Kasumi-1 (cell line): ENCODE measurements around the gene XPOT.
"Not testable (repeated sequence)": the region's sequence is repeated elsewhere in the genome, so short reads cannot be mapped to it uniquely, and the experiment has no call there.

Experiments
- DNase-seq, 2 experiments: peaks; one replicate each; lab custom pipeline; 2025; lab: John Stamatoyannopoulos, UW

The XPOT gene

GRCh38 chr12:64403707-64404469 lies at the start of gene XPOT:
Gene XPOT (plus strand): TSS chr12:64404392. CDS start chr12:64410036, 5,644 bp downstream.
- DNase-seq, result peak; percentile 88 to 91

GRCh38 chr12:64356209-64356608 lies 48.0 kb upstream of the XPOT start:
- DNase-seq, result not testable (repeated sequence)

- not testable (repeated sequence) for DNase-seq
These were observed 43.0 kb upstream of the XPOT start for GRCh38 chr12:64361173-64361572.

- DNase-seq, result no peak
These were observed 41.4 kb upstream of the XPOT start for GRCh38 chr12:64362721-64363305.

GRCh38 chr12:64383675-64384074 lies 20.5 kb upstream of the XPOT start:
- no peak for DNase-seq

GRCh38 chr12:64385019-64385418 lies 19.2 kb upstream of the XPOT start:
- no peak for DNase-seq

GRCh38 chr12:64385468-64385867 lies 18.7 kb upstream of the XPOT start:
- DNase-seq, result no peak

- no peak for DNase-seq
These were observed 16.9 kb upstream of the XPOT start for GRCh38 chr12:64387197-64387816.

GRCh38 chr12:64389154-64389553 lies 15.0 kb upstream of the XPOT start:
- no peak for DNase-seq

GRCh38 chr12:64390275-64390851 lies 13.8 kb upstream of the XPOT start, which contains the start of gene C12orf56:
Gene C12orf56 (minus strand): TSS chr12:64390758. CDS start chr12:64390565, 193 bp downstream.
- no peak for DNase-seq

GRCh38 chr12:64392221-64392620 lies 12.0 kb upstream of the XPOT start:
- DNase-seq, result peak; percentile 58 to 60

- no peak for DNase-seq
These were observed 8.5 kb upstream of the XPOT start for GRCh38 chr12:64395739-64396138.

GRCh38 chr12:64400041-64400440 lies 4.2 kb upstream of the XPOT start:
- no peak for DNase-seq

GRCh38 chr12:64402181-64402580 lies 2.0 kb upstream of the XPOT start:
- no peak for DNase-seq

GRCh38 chr12:64404470-64405256 lies 471 bp downstream of the XPOT start:
- peak; percentile 67 to 71 for DNase-seq

GRCh38 chr12:64407342-64408223 lies 3.4 kb downstream of the XPOT start:
- DNase-seq, result no peak

GRCh38 chr12:64411427-64411826 lies 7.2 kb downstream of the XPOT start:
- no peak for DNase-seq

- DNase-seq, result no peak
These were observed 8.3 kb downstream of the XPOT start for GRCh38 chr12:64412459-64412858.

- DNase-seq, result no peak
These were observed 9.7 kb downstream of the XPOT start for GRCh38 chr12:64413884-64414283.

- no peak for DNase-seq
These were observed 14.0 kb downstream of the XPOT start for GRCh38 chr12:64418209-64418608.

- no peak for DNase-seq
These were observed 15.5 kb downstream of the XPOT start for GRCh38 chr12:64419696-64420095.
